Medulla oblongata (tissue), 1 donor: Measurements from ENCODE around the gene TMEM100.

ENCODE experiments used
- DNase-seq: peaks from one replicate; pipeline ENCODE4 v3.0.0-alpha.2; 2015; ENCODE audit errors: extremely low spot score

Gene TMEM100, protein sequence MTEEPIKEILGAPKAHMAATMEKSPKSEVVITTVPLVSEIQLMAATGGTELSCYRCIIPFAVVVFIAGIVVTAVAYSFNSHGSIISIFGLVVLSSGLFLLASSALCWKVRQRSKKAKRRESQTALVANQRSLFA

DNA sequence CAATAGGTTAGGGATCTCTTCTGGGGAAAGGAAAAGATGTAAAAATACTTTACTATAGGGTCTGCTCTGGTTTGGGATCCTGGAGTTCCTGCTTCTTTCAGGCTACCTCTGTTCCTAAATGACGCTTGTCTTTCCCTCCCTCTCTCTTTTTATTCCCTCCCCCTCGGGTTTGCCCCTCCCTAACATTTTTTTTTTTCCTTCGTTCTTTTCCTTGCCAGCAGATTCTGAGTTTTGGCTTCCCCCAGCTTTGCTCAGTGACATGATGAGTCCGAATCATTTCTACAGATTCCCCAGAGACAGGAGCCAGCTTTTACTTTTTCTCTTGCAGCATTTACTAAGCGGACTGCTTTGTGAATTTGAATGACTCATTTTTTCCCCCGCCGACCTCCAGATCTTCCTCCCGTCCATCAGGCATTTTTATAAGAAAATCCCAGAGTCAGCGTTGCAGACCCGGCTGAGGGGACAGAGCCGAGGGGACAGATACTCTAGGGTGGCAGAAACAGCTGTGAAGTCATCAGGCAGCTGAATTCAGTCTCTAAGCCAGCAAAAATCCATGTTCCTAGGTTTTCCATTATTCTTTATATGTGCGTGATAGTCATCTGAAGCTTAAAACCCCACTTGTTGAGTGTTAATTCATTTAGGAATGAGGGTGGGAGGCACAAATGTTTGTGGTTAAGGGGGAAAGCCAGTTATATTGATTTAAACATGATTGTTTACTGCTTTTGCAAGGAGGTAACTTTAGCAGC, at the start of gene TMEM100:
TSS of gene TMEM100 (minus strand) at position 123 of the 746 bp plus-strand sequence. CDS start 1,794 bp downstream, outside the sequence.
- peak; percentile 40 for DNase-seq

DNA sequence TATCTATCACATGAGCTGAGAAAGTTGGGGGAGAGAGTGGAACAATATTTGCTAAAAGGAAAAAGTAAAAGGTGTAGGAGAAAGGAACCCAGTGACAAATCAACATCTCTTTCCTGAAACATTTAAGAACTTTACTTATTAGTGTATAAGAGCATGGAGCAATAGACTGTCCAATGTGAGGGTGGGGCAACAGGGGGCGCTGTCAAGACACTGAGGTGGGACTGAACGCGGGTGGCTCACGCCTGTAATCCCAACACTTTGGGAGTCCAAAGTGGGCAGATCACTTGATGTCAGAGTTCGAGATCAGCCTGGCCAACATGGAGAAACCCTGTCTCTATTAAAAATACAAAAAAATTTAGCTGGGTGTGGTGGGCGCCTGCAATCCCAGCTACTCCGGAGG, 49.4 kb upstream of the TMEM100 start:
- no peak for DNase-seq

DNA sequence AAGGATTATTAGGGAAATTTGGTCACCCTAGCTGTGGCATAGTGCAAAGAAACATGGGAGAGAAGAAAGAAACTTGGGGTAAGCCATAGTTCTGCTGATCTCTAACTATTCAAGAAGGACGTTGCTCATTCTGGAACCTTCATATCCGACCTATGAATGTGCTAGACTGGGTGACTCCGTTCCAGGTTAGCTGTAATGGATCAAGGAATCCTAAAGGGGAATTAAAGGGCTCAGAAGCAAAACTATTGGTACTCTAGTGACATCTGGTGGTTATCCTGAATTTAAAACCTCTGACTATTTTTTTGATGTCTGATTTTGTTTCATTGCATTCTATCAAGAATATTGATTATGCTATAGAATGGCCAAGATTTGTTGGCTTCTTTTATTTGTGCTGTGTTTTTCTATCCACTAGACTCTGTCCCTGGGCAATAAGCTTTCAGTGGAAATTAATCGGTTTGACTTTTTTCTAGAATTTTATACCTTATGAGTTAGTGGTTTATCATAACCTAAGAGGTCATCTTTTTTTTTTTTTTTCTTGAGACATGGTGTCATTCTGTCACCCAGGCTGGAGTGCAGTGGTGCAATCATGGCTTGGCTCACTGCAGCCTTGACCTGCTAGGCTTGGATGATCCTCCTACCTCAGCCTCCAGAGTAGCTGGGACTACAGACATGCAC, 47.7 kb upstream of the TMEM100 start:
- peak; percentile 61 for DNase-seq

DNA sequence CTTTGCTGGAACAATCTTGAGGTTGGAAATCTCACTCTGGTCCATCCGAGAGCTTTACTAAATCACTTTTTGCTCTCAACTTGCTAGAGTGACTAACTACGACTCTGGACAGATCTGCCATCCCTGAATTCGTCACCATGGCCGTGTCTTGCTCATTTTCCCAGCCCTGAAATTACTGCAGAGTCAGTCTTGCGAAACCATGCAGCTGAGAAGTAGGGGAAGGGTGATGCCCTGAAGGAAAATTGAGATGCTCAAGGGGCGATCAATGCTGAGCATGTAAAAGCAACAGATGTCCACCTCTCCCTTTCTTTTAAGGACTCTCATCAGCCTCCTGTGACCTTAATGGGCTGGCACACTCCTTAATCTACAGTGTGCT, 46.9 kb upstream of the TMEM100 start:
- no peak for DNase-seq

DNA sequence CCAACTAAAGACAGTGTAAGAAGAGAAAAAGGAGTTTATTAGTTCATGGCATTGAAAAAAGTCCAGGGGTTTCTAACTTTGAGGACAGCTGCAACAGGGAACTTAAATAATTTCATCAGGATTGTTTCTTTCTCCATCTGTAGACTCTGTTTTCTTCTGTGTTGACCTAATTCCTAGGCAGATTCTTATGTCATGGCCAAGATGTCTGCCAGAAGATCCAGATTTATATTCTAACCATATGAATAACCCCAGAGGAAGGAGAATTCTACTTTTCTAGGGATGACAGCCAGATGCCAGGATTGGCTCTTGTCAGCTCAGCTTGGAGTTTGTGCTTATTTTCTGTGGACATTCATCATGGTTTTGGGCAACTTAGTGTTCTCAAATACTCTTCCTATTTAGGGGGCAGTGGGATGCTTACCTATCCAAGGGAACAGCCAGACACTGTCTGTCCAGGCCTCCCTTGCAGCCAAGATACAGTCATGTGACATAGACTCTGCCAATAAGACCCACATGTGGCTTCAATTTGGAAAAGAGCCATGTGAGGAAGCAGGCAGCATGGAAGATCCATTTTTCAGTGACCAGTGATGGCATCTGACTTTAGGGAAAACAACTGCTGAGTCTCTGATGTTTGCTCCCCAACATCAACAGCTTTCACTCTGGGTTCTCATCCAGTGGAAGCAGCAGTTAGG, 46.4 kb upstream of the TMEM100 start:
- peak; percentile 18 for DNase-seq

DNA sequence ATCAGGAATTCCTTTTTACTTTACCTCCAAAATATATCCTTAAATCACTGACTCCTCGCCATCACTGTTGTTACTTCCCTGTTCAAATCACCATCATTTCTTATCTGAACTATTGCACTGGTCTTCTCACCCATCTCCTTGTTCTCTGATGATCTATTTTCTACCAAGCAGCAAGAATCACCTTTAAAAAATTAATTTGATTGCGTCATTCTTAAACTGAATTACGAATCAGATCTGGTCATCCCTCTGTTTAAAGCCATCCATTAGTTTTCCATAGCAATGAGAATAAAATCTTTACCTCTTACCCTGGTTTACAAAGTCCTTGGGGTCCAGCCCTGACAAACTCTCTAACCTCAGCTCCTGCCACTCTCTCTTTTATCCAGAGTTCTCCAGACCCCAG, 42.8 kb upstream of the TMEM100 start:
- DNase-seq, result no peak

DNA sequence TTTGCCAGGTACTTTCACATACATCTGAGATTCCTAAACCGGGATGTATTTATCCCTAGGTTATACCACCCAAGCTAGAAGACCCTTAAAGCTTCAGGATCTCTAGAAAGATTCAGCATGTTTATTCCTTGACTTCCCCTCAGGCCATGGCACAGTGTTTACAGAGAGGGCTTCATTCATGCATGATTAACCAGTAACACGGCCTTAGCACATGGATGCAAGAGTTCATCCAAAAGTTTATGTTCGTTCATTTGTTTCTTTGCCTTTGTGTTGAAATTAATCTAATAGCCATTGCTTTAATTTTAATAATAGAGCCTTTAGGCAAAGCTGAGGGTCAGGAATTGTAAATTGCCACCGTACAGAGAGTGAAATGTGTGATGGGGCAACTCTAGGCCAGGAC, 41.9 kb upstream of the TMEM100 start:
- DNase-seq, result no peak

DNA sequence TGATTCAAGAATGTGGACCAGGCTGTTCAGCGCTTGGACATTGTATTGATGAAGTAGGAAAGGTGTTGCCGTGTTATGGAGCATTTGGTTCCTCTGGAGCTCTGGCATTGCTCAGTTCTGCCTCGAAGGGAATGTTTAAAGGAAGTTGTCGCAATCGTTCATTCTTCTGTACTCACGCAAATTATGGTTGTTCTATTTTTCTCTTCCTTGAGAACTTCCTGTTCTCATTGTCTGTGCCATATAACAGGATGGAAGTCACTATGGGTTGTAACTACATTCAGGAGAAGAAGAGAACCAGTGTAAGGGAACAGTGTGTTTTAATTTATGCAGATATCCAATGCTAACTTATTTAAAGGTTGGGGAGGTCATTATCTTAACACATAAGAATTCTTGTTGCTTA, 41.2 kb upstream of the TMEM100 start:
- DNase-seq, result no peak

DNA sequence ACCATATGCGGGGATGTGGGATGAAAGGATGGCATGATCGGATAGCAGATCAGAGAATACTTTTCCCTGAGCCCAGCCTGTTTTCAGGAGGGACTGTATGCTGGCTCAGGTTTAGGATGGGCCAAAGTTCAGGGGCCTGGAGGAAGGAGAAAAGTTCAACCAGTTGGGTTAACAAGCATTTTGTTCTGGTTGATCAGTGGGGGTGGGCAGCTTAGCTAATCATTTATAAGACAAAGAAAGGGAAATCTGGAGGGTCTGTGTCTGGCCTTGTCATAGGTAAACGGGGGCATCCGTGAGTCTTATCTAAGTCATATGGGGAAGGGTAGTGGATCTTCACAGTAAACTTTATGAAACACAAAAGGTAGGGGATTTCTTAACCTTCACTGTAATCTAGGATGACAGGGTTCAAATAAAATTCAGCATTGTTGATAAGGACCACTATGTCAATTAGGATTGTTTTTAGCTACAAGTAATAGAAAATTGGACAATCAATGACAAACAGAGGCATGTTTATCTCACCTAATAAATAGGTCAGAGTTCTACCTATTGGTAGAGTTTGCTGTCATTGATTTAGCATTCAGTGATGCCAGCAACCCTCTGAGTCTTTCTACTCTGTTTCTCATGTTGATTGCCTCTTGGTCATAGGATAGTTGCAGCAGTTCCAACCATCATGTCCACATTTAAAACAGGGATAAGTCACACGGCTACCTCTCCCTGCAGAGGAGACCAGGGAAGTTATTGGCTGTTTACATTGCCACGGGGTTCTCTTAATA, 39.6 kb upstream of the TMEM100 start:
- DNase-seq, result no peak

DNA sequence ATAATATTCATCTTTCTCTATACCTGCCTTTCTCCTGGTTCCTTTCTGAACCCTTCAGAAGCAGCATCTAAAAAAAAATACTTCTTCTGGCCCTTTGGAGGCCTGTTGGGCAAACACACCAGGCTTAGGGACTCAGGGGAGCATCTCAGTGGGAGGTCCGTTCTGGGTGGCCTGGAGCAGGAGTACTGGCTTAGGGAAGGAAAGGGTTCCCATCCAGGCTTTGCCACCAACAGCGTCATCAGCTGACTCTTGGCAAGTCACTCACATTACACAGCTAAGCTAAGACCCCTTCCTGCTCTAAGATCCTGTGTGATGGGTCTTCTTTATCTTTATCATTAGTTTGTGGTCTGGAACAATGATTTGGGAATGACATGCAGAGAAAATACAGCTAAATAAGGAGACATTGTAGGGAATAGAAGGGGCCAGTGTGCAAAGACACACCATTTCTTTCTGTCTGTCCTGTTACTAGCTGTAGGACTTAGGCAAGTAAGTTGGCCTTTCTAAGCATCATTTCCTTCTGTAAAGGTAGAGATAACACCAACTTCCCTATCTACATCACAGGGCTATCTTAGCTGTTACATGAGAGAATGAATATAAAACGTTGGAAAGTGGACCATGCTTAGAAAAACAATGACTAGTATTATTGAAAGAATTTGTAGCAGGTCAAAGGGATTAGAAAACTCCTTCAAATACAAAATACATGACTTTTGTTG, 38.1 kb upstream of the TMEM100 start:
- no peak for DNase-seq

DNA sequence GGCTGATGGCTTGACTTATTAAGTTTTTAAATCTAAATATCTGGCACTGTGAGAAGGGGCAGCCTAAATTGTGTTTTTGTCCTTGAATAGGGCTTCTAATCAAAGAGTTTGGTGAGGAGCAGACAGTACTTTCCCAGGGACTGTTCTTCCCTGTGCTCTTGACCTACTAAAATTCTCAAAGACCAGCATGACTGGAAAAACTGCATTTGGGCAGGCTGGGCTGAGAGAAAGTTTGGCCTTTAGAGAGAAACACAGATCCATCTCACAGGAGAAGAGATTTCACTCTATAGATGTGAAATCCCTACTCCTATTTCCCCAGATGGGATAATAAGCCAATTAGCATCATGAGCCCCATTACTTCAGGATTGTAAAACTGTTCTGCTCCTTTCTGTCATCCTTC, 35.5 kb upstream of the TMEM100 start:
- DNase-seq, result no peak

DNA sequence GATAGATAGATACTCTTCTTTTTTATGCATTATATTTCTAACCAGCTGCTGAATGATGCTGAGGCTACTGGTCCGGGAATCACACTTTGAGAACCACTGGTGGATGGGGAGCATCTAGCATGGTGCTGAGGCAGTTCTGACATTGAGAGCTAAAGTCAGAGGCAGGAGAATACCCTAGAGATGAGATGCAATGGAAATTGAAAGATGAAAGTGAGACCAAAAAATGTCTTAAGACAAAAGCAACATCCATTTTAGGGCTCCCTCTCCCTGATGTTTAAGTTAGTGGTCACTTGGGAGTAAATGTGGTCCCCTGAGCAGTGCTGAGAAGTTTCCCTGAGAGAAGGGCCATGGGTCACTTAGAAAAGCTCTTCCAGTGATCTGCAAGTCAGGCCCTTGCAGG, 35.0 kb upstream of the TMEM100 start:
- no peak for DNase-seq

DNA sequence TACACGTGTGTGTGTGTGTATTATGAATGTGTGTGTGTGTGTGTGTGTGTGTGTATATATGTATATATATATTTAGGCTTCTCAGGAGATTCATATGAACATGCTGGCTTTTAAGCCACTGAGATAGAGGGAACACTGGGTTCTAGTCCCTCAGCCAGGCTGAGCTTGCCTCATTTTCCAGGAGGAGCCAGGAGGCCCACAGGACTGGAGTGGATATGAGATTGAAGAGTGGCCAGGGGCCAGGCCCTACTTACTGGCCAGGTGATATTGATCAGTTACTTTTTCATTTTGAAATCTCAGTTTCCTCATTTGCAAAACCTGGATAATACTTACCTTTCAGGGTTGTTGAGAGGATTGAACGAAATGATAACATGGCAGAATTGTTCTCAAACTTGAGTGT, 34.0 kb upstream of the TMEM100 start:
- DNase-seq, result no peak

DNA sequence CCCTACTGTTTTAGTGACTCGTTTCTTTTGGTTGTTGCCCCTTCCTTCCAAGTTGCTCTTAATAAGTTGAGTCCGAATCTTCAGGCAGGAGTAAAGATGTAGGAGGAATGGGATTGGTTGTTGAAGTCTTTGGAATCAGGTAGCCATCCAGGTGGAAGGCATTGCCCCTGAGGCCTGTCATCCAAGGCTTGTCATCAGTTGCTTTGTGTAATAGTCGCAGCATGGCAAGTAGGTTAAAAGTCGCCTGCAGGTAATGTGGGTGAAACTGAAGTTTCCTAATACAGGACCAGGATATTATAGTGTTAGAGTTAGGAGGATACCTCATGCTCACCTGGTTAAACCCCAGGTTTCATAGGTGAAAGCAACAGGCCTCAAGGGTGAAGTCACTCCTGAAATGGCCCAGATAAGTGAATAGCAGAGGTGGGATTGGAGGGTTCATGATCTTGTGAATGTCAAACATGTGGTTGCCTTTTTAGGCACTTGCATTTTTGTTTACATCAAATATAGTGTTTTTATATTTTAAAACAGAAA, 29.1 kb upstream of the TMEM100 start:
- DNase-seq, result no peak

DNA sequence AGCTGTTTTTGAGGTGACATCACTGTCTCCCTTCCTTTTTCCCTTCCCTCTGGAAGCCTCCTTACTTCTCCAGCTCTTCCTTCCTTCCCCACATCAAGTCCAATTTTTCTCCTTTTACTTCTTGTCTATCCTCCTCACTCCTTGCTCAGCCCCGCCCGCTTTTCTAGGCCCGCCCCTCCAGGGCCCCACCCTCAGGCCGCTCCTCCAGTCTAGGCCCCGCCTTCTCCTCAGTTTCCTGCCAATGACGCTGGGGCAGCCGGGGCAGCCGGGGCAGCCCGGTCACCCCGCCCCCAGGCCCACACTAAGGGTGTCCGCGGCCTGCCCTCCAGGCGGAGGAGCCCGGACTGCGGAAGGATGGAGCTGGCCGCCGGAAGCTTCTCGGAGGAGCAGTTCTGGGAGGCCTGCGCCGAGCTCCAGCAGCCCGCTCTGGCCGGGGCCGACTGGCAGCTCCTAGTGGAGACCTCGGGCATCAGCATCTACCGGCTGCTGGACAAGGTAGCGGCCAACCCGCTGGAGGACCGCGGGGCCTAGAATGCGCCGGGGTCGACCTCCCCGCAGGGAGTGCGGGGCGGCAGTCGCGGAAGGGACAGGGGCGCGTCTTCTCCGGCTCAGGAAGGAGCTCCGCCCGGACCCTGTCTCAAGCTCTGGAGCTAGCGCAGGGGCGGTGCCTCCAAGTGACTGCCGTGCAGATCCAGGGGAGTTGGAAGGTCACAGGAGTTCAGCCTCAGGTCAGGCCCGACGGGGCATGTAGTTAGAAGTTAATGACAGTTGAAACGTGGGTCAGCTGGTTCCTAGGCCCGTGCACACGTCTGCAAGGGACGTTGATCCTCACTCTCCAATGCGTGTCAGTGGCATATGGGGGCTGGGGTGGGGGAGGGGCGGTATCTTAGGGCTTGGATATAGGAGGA, 28.3 kb upstream of the TMEM100 start, which contains the start of gene PCTP:
TSS of gene PCTP (plus strand) at position 302 of the 908 bp plus-strand sequence. CDS start at position 355, 53 bp downstream.
- peak; percentile 93 for DNase-seq

DNA sequence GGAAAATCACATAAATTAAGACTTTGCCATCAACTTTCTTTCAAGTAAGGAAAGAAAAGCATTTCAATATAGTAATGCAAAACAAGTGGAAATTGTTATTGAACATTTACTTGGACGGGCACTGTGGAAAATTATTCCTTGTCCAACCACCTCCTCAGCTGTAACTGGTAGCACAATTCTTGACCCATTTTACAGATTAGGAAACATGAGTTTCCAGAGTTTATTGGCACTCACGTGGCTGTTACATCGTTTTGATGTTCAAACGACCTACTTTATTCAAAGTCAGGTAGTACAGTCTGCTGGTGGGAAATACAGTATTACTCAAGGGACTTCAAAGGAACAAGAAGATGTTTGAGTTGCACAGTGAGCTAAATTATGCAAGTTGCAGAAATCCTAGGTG, 27.3 kb upstream of the TMEM100 start:
- DNase-seq, result no peak

DNA sequence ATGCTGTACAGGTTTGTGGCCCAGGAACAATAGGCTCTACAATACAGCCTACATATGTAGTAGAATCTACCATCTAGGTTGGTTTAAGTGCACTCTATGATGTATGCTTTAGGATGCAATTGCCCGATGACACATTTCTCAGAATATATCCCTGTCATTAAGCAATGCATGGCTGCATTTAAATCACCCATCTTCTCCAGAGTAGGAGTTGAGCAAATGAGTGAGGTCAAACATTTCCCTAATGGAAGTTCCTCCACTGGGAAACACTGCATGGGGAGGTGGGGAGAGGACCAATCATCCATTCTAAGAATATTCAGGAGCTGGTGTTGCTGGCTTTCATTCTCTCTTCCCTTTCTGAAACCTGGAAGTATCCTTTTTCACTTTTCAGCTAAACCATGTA, 26.2 kb upstream of the TMEM100 start:
- no peak for DNase-seq

DNA sequence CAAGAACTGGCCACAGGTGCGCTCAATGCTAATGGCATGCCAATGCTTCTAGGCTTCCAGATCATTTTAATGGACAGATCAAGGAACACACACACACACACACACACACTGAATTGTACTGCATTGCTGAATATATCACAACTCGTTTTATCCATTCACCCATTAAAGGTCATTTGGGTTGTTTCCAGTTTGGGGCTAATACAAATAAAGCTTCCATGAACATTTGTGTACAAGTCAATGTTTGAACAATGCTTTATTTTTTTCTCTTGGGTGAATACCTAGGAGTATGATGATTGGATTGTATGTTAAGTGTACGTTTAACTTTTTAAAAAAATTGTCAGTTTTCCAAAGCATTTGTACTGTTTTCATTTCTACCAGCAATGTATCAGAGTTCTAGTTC, 24.5 kb upstream of the TMEM100 start:
- DNase-seq, result no peak

DNA sequence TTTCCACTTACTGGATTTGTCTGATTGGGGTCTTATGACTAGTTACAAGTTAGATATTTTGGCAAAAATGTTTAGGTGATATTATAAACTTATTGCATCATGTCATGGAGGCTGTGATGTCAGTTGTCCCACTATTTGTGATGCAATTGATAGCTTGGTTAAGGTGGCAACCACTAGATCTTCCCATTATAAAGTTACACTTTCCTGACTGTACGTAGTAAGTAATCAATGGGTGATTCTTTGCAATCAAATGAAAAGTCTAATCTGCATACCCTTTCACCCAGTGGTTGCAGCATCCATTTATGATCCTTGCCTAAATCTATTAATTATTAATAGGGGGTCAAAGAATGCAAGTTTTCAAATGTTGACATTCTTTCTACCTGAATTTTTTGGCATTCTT, 23.8 kb upstream of the TMEM100 start:
- no peak for DNase-seq

DNA sequence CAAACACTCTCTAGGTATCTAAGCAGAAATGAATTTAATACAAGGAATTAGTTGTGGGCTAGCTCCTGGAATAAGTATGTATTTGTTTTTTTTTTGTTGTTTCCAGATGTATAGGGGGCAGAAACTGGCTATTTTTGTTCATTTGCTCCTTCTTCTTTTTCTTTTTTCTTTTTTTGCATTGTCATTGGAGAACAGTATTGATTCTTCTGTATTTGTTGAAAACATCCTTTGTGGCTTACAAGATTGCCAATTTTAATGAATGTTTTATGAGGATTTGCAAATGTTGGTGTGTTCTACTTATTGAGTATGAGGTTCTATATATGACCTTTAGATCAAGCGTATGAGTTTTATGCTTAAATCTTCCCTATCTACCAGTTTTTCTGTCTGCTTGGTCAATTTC, 22.6 kb upstream of the TMEM100 start:
- no peak for DNase-seq
